HG03558 (cell line): ENCODE measurements around the gene SPIN2B.

Experiments
- ATAC-seq: cut with Tn5 transposase; IDR thresholded peaks from one replicate; pipeline ENCODE4 v1.9.1; 2021; ENCODE audit warnings: moderate number of reproducible peaks; ENCODE audit not compliant: unreplicated experiment; ENCODE audit errors: extremely low read depth

The SPIN2B gene

DNA sequence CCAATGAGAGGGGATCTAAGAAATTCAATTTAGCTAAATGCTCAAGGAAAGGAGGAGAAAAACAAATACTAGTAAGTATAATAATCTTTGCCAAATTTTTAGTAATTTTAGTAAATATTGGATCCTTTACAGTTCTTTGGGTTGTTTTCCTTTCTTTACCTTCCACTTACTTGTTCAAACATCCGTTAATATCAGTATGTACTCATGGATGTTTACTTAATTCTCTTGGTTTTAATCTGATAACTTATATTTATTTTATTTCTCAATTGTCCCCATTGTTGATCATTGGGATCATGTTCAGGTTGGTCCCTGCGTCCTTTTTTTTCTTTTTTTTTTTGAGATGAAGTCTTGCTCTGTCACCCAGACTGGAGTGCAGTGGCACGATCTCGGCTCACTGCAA lies 46.9 kb downstream of the SPIN2B start:
- ATAC-seq: no peak

DNA sequence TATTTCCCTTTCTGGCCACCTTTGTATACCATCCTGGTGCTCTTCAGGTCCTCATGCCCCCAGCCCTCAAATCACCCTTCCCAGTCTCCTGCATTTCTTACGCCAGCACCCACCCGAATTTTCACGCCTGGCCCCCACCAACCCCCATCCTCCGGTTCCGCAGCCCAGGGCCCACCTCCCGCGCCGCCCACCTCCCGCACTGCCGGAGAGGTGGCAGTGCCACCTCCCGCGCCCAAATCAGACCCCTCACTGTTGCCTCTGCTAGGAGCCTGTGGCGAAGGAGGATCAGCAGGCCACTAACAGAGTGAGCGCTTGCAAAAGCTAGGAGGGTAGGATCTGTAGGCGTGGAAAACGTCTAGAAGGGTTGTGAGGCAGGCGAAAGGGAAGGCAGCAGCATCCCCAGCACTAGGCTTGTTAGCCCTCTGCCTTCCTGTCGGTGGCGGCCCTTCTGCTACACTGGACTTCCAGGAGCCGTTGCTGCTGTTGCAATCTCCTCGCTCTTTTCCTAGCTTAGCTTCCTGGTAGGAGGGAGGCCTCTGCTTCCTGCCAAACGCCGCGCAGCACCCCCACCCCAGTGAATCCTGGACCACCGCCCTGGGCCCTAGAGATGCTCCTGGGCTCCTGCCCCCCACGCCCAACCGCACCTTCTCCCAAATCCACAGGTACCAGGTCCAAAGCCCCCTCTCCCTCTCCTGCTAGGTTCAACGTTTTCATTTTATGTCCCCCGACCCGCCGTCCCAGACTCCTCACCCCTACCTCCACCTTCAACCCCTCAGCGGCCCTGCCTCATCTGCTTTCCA lies 51.0 kb downstream of the SPIN2B start:
- no peak for ATAC-seq
